GM19468 (cell line): Measurements from ENCODE around the gene SOWAHB.
"Not testable (repeated sequence)": the region's sequence is repeated elsewhere in the genome, so short reads cannot be mapped to it uniquely, and the experiment has no call there.

ENCODE experiments used
- ATAC-seq: cut with Tn5 transposase; IDR thresholded peaks from one replicate; pipeline ENCODE4 v1.9.1; 2021; ENCODE audit warnings: mild to moderate bottlenecking, moderate library complexity, moderate number of reproducible peaks; ENCODE audit not compliant: unreplicated experiment; ENCODE audit errors: extremely low read depth

The SOWAHB gene

GRCh38 chr4:76896048-76896447, 1.9 kb downstream of the SOWAHB start:
- no peak for ATAC-seq

GRCh38 chr4:76895619-76896018, 2.3 kb downstream of the SOWAHB start:
- no peak for ATAC-seq

- no peak for ATAC-seq
Observed at GRCh38 chr4:76894537-76895255, 3.2 kb downstream of the SOWAHB start.

GRCh38 chr4:76892601-76893000, 5.3 kb downstream of the SOWAHB start:
- ATAC-seq, result no peak

GRCh38 chr4:76892001-76892400, 5.9 kb downstream of the SOWAHB start:
- no peak for ATAC-seq

GRCh38 chr4:76886848-76887441, 11.0 kb downstream of the SOWAHB start:
- ATAC-seq, result no peak

- ATAC-seq, result no peak
Observed at GRCh38 chr4:76886214-76886613, 11.7 kb downstream of the SOWAHB start.

GRCh38 chr4:76883147-76883546, 14.8 kb downstream of the SOWAHB start:
- ATAC-seq, result no peak

GRCh38 chr4:76882630-76883029, 15.3 kb downstream of the SOWAHB start:
- no peak for ATAC-seq

GRCh38 chr4:76881375-76881774, 16.6 kb downstream of the SOWAHB start:
- no peak for ATAC-seq

- no peak for ATAC-seq
Observed at GRCh38 chr4:76879731-76880364, 18.1 kb downstream of the SOWAHB start.

- ATAC-seq, result not testable (repeated sequence)
Observed at GRCh38 chr4:76878641-76879165, 19.2 kb downstream of the SOWAHB start.

- no peak for ATAC-seq
Observed at GRCh38 chr4:76874176-76874575, 23.8 kb downstream of the SOWAHB start.

GRCh38 chr4:76873495-76873894, 24.4 kb downstream of the SOWAHB start:
- ATAC-seq, result no peak

- ATAC-seq, result no peak
Observed at GRCh38 chr4:76872556-76872955, 25.4 kb downstream of the SOWAHB start.

GRCh38 chr4:76868780-76869179, 29.2 kb downstream of the SOWAHB start:
- ATAC-seq, result not testable (repeated sequence)

- ATAC-seq, result no peak
Observed at GRCh38 chr4:76867880-76868655, 29.9 kb downstream of the SOWAHB start.

GRCh38 chr4:76867377-76867776, 30.6 kb downstream of the SOWAHB start:
- ATAC-seq, result no peak

- ATAC-seq, result no peak
Observed at GRCh38 chr4:76866641-76867040, 31.3 kb downstream of the SOWAHB start.

GRCh38 chr4:76858319-76858718, 39.6 kb downstream of the SOWAHB start:
- no peak for ATAC-seq

GRCh38 chr4:76857074-76857409, 40.9 kb downstream of the SOWAHB start:
- ATAC-seq, result no peak
